BE2C (cell line): ENCODE results near the gene TIMP3.
A peak's percentile ranks its signal among the peaks of the same experiment; 100 is the strongest.

Experiments
- DNase-seq: peaks from one replicate; pipeline ENCODE4 v3.0.0-alpha.2; 2020
- H3K27me3 ChIP-seq: fragments of 250-450 bp; sonication (Bioruptor Pico); 2 replicates; pipeline ENCODE4 v1.5.1; 2020; ENCODE audit warnings: mild to moderate bottlenecking
- H3K36me3 ChIP-seq: fragments of 250-450 bp; sonication (Bioruptor Pico); 2 replicates; pipeline ENCODE4 v1.5.1; 2020; ENCODE audit warnings: mild to moderate bottlenecking
- H3K4me1 ChIP-seq: fragments of 250-450 bp; sonication (Bioruptor Pico); 2 replicates; pipeline ENCODE4 v1.5.1; 2020
- H3K4me3 ChIP-seq: 2 replicates; pipeline ENCODE4 v1.5.1; 2011; ENCODE audit warnings: low read depth, low read length
- H3K9me3 ChIP-seq: fragments of 250-450 bp; sonication (Bioruptor Pico); 2 replicates; pipeline ENCODE4 v1.5.1; 2020
- TF ChIP-seq, protein P1 (sequence below): IDR thresholded peaks from 2 replicates; pipeline ENCODE4 v1.5.1; 2012; ENCODE audit warnings: mild to moderate bottlenecking, low read depth, low read length

TIMP3 gene

DNA sequence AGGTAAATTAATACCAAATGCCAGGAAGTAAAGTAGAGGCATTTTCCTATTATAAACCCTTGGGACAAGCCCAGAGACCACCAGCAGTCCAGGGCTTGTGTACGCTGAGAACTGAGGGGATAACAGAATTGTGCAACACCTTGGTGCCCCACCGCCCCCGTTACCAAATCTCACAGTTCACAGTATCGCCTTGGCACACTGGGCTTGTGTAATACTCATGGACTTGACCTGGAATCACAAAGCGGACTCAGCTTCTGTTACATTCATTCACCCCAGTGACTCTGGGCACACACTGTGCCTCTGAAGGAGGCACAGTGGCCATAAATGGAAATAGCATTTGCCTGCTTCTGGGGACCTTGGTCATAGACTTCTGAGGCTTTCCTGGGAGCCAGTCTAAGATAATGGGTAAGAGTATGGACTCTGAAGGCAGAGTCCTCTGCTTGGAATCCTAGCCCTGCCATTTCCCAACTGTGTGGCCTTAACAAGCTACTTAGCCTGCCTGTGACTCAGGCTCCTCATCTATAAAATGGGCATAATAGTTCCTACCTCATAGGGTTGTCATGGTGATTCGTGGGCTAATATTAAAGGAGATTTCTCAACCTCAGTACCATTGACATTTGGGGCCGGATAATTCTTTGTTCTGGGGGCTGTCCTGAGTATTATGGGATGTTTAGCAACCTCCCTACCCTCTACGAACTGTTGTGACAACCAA, 53.7 kb downstream of the TIMP3 start:
- no peak overlapping the region for H3K4me3 ChIP-seq
- H3K36me3 ChIP-seq: no peaks in the 10 kb centered on the region
- DNase-seq: no peak
- H3K9me3 ChIP-seq: no peaks in the 10 kb centered on the region
- H3K27me3 ChIP-seq: no peaks in the 10 kb centered on the region
- peaks cover 23% of the 10 kb centered on the region for H3K4me1 ChIP-seq
- TF ChIP-seq, protein P1, sequence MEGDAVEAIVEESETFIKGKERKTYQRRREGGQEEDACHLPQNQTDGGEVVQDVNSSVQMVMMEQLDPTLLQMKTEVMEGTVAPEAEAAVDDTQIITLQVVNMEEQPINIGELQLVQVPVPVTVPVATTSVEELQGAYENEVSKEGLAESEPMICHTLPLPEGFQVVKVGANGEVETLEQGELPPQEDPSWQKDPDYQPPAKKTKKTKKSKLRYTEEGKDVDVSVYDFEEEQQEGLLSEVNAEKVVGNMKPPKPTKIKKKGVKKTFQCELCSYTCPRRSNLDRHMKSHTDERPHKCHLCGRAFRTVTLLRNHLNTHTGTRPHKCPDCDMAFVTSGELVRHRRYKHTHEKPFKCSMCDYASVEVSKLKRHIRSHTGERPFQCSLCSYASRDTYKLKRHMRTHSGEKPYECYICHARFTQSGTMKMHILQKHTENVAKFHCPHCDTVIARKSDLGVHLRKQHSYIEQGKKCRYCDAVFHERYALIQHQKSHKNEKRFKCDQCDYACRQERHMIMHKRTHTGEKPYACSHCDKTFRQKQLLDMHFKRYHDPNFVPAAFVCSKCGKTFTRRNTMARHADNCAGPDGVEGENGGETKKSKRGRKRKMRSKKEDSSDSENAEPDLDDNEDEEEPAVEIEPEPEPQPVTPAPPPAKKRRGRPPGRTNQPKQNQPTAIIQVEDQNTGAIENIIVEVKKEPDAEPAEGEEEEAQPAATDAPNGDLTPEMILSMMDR: no peak

DNA sequence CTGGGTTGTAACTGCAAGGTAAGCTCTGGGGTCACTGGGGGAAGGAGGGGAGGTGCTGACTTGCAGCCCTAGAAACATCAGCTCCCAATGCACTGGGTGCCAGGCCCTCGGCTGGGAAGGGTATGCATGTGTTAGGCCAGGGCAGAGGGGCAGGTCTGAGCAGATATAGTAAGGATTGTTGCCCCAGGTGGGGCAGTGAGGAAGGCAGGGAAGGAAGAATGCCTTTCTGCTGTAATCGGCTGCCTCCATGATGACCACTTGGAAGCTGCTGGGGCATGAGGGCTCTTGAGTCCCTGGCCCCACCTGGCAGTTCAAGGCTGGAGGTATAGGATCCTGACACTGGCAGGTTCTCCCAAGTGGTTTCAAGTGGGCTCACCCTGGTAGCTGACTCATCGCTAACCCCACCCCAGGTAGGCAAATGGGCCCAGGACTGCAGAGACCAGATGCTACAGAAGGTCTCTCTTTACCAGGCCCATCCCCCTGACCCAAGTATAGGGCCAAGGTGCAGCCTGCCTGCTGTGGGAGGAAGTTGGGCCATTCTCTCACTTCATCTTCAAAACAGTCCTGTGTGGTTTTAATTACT, 56.7 kb downstream of the TIMP3 start:
- no peak for DNase-seq
- H3K36me3 ChIP-seq: no peaks in the 10 kb centered on the region
- no peaks in the 10 kb centered on the region for H3K27me3 ChIP-seq
- TF ChIP-seq, protein P1: no peak
- H3K4me1 ChIP-seq: peaks cover 13% of the 10 kb centered on the region
- H3K9me3 ChIP-seq: no peaks in the 10 kb centered on the region
- no peak overlapping the region for H3K4me3 ChIP-seq

DNA sequence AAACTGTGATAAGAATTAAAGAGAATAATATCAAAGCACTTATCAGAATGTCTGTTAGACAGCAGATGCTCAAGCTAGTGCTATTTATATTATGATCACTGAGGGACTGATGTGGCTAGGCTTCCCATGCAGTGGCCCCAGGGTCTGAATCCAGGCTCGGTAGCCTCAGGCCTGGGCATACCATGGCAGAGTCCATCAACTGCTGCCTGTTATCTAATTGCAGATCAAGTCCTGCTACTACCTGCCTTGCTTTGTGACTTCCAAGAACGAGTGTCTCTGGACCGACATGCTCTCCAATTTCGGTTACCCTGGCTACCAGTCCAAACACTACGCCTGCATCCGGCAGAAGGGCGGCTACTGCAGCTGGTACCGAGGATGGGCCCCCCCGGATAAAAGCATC, 57.5 kb downstream of the TIMP3 start:
- Histone ChIP-seq H3K4me1 (peaks cover 9% of the 10 kb centered on the region), H3K27me3 (no peaks in the 10 kb centered on the region), H3K4me3 (no peak overlapping the region), H3K9me3 (no peaks in the 10 kb centered on the region), H3K36me3 (no peaks in the 10 kb centered on the region)
- DNase-seq: peak; percentile 23
- TF ChIP-seq, protein P1: no peak

DNA sequence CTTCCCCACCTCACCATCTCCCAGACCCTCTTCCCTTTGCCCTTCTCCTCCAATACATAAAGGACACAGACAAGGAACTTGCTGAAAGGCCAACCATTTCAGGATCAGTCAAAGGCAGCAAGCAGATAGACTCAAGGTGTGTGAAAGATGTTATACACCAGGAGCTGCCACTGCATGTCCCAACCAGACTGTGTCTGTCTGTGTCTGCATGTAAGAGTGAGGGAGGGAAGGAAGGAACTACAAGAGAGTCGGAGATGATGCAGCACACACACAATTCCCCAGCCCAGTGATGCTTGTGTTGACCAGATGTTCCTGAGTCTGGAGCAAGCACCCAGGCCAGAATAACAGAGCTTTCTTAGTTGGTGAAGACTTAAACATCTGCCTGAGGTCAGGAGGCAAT, 58.2 kb downstream of the TIMP3 start:
- Histone ChIP-seq H3K36me3 (no peaks in the 10 kb centered on the region), H3K9me3 (no peaks in the 10 kb centered on the region), H3K4me3 (no peak overlapping the region), H3K4me1 (peaks cover 9% of the 10 kb centered on the region), H3K27me3 (no peaks in the 10 kb centered on the region)
- no peak for DNase-seq
- TF ChIP-seq, protein P1: no peak

DNA sequence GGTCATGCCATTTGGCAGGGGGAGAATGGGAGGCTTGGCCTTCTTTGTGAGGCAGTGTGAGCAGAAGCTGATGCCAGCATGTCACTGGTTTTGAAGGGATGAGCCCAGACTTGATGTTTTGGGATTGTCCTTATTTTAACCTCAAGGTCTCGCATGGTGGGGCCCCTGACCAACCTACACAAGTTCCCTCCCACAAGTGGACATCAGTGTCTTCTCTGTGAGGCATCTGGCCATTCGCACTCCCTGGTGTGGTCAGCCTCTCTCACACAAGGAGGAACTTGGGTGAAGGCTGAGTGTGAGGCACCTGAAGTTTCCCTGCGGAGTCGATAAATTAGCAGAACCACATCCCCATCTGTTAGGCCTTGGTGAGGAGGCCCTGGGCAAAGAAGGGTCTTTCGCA, 59.8 kb downstream of the TIMP3 start:
- no peaks in the 10 kb centered on the region for H3K27me3 ChIP-seq
- peaks cover 9% of the 10 kb centered on the region for H3K4me1 ChIP-seq
- H3K4me3 ChIP-seq: no peak overlapping the region
- H3K36me3 ChIP-seq: no peaks in the 10 kb centered on the region
- H3K9me3 ChIP-seq: no peaks in the 10 kb centered on the region
- TF ChIP-seq, protein P1: no peak
- no peak for DNase-seq

DNA sequence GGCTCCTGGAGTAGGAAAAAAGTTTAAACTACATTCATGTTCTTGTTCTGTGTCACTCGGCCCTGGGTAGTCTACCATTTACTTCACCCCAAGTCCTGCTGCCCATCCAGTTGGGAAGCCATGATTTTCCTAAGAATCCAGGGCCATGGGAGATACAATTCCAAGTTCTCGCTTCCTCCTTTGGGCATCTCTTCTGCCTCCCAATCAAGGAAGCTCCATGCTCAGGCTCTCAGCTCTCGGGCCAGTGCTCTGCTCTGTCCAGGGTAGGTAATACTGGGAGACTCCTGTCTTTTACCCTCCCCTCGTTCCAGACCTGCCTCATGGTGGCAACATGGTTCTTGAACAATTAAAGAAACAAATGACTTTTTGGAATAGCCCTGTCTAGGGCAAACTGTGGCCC, 60.6 kb downstream of the TIMP3 start:
- TF ChIP-seq, protein P1: no peak
- Histone ChIP-seq H3K27me3 (no peaks in the 10 kb centered on the region), H3K4me3 (no peak overlapping the region), H3K4me1 (peaks cover 9% of the 10 kb centered on the region), H3K9me3 (no peaks in the 10 kb centered on the region), H3K36me3 (no peaks in the 10 kb centered on the region)
- no peak for DNase-seq
